K562 (cell line): ENCODE results near the gene IARS1. TPM values are rescaled to one million over a fixed set of nuclear protein-coding genes. Genes with fewer than 3 reads are reported as not detected.

Experiments used
- BCOR ChIP-seq: fragments of 450-650 bp; IDR thresholded peaks from 2 replicates; pipeline ENCODE4 v1.6.1; 2016
- BMI1 ChIP-seq: fragments of 150-350 bp; IDR thresholded peaks from 2 replicates; pipeline ENCODE4 v1.6.1; 2014; ENCODE audit warnings: low read length
- DNMT1 ChIP-seq: fragments of 450-650 bp; IDR thresholded peaks from 2 replicates; pipeline ENCODE4 v1.6.1; 2016; ENCODE audit warnings: antibody characterized with exemption, mild to moderate bottlenecking
- ESRRB ChIP-seq: fragments of 250-450 bp; sonication (Bioruptor Pico); IDR thresholded peaks from 2 replicates; pipeline ENCODE4 v1.5.0; 2020; ENCODE audit warnings: mild to moderate bottlenecking, moderate library complexity, borderline replicate concordance
- GATA2 ChIP-seq: sonication (generic); formaldehyde crosslinking; IDR thresholded peaks from 2 replicates; pipeline ENCODE4 v1.4.0; 2020; ENCODE audit warnings: mild to moderate bottlenecking, missing genetic modification reagents
- HDGF ChIP-seq: fragments of 450-650 bp; IDR thresholded peaks from 2 replicates; pipeline ENCODE4 v1.6.1; 2016
- HEY1 ChIP-seq: fragments of 250-450 bp; sonication (Bioruptor Pico); IDR thresholded peaks from 2 replicates; pipeline ENCODE4 v1.5.0; 2020; ENCODE audit warnings: mild to moderate bottlenecking, moderate library complexity, borderline replicate concordance
- MEF2D ChIP-seq: conservative IDR thresholded peaks from 2 replicates; pipeline ENCODE4 v1.6.1; 2016; ENCODE audit warnings: low read depth, missing genetic modification characterization, missing compliant biosample characterization
- MXI1 ChIP-seq: IDR thresholded peaks from 2 replicates; pipeline ENCODE4 v1.6.1; 2011; ENCODE audit warnings: low read depth, mild to moderate bottlenecking, improper control_type of control experiment, low read length
- PBX2 ChIP-seq, 2 experiments: IDR thresholded peaks in 1 of 2; conservative IDR thresholded peaks in 1 of 2; 2 replicates each; pipeline ENCODE4 v1.6.1; 2016; ENCODE audit warnings: low read depth in 2 of 2, mild to moderate bottlenecking in 1 of 2, missing compliant biosample characterization in 1 of 2, missing genetic modification characterization in 1 of 2, moderate library complexity in 1 of 2
- POLR3G ChIP-seq: IDR thresholded peaks from 2 replicates; pipeline ENCODE4 v1.6.1; 2011; ENCODE audit not compliant: insufficient read length, insufficient replicate concordance; ENCODE audit errors: extremely low read depth
- POU5F1 ChIP-seq: fragments of 150-350 bp; IDR thresholded peaks from 2 replicates; pipeline ENCODE4 v1.6.1; 2014; ENCODE audit warnings: borderline replicate concordance, low read length, low read depth, mild to moderate bottlenecking; ENCODE audit not compliant: partially characterized antibody
- PYGO2 ChIP-seq: fragments of 450-650 bp; IDR thresholded peaks from 2 replicates; pipeline ENCODE4 v1.6.1; 2016; ENCODE audit warnings: mild to moderate bottlenecking, missing genetic modification characterization, moderate library complexity, missing compliant biosample characterization
- RAD51 ChIP-seq: fragments of 450-650 bp; IDR thresholded peaks from 2 replicates; pipeline ENCODE4 v1.7.1; 2016; ENCODE audit warnings: low read depth, mild to moderate bottlenecking, borderline replicate concordance
- RBM39 ChIP-seq: fragments of 200-400 bp; formaldehyde crosslinking; optimal IDR thresholded peaks from 2 replicates; pipeline ENCODE3; 2018; ENCODE audit warnings: low read depth, low read length
- SIN3A ChIP-seq, 2 experiments: fragments of 150-350 bp in 1 of 2; IDR thresholded peaks; 2 replicates each; pipeline ENCODE4 v1.6.1; 2011 to 2016; ENCODE audit warnings: borderline replicate concordance in 2 of 2, low read depth in 2 of 2, low read length in 2 of 2, mild to moderate bottlenecking in 2 of 2, moderate library complexity in 2 of 2; ENCODE audit not compliant: control insufficient read depth in 1 of 2
- STAG1 ChIP-seq: sonication (generic); formaldehyde crosslinking; IDR thresholded peaks from 2 replicates; pipeline ENCODE4 v1.5.0; 2020; ENCODE audit warnings: missing genetic modification reagents, borderline replicate concordance
- TAF15 ChIP-seq: fragments of 200-400 bp; formaldehyde crosslinking; IDR thresholded peaks from 2 replicates; pipeline ENCODE4 v1.6.1; 2017; ENCODE audit warnings: mild to moderate bottlenecking, low read depth, low read length, moderate library complexity
- TARDBP ChIP-seq: fragments of 450-650 bp; IDR thresholded peaks from 2 replicates; pipeline ENCODE4 v1.6.1; 2016
- TCFL5 ChIP-seq: fragments of 250-450 bp; sonication (Bioruptor Pico); conservative IDR thresholded peaks from 2 replicates; pipeline ENCODE4 v1.6.1; 2021; ENCODE audit warnings: mild to moderate bottlenecking, moderate library complexity, matching md5 sums
- TEAD2 ChIP-seq: fragments of 450-650 bp; IDR thresholded peaks from 2 replicates; pipeline ENCODE4 v1.6.1; 2016; ENCODE audit warnings: missing genetic modification characterization, control low read depth, missing compliant biosample characterization
- U2AF1 ChIP-seq: fragments of 200-400 bp; formaldehyde crosslinking; optimal IDR thresholded peaks from 2 replicates; pipeline ENCODE3; 2017; ENCODE audit warnings: mild to moderate bottlenecking, low read depth, low read length, moderate library complexity
- U2AF2 ChIP-seq: fragments of 200-400 bp; formaldehyde crosslinking; optimal IDR thresholded peaks from 2 replicates; pipeline ENCODE3; 2017; ENCODE audit warnings: low read depth, mild to moderate bottlenecking, low read length
- ZBTB2 ChIP-seq: fragments of 450-650 bp; IDR thresholded peaks from 2 replicates; pipeline ENCODE4 v1.6.1; 2016; ENCODE audit warnings: antibody characterized with exemption
- ZFP1 ChIP-seq: fragments of 450-650 bp; formaldehyde crosslinking; IDR thresholded peaks from 2 replicates; pipeline ENCODE4 v1.4.0; 2020; ENCODE audit warnings: mild to moderate bottlenecking, mixed read lengths
- ZKSCAN8 ChIP-seq: fragments of 200-800 bp; sonication (Bioruptor generic); IDR thresholded peaks from 2 replicates; pipeline ENCODE4 v1.6.1; 2016; ENCODE audit warnings: missing genetic modification characterization, missing compliant biosample characterization
- ZNF121 ChIP-seq: sonication (generic); formaldehyde crosslinking; conservative IDR thresholded peaks from 2 replicates; pipeline ENCODE4 v1.8.0; 2022; ENCODE audit warnings: missing genetic modification reagents
- polyA plus RNA-seq, 8 experiments: library from polyadenylated mRNA; depleted of rRNA in 4 of 8; stranded (reverse) in 5 of 8; unstranded in 3 of 8; fragments of >200 nt; fragmentation: Nextera tagmentation in 2 of 8; fragmentation: Illumina TruSeq in 1 of 8; extraction: Ambion mirVana in 2 of 8; extraction: Trizol in 1 of 8; gene quantifications; 2 replicates each; pipeline versions ENCODE4 v1.2.1 to v1.2.3, GENCODE V29; 2011 to 2014; ENCODE audit warnings: inconsistent platforms in 1 of 8, missing spikeins in 1 of 8
- total RNA-seq, 7 experiments: library from RNA; depleted of rRNA in 6 of 7; stranded (reverse); fragments of >200 nt in 6 of 7; fragmentation: Illumina TruSeq in 2 of 7; extraction: Trizol in 2 of 7; gene quantifications; 2 replicates each; pipeline versions ENCODE4 v1.2.1 to v1.2.3, GENCODE V29; 2011 to 2021; ENCODE audit warnings: low replicate concordance in 1 of 7

IARS1 gene
- total and polyA plus RNA-seq, 9 of the 15 experiments (the other 6 are each of a cell fraction or from before 2014, with no cell fraction given), result 119 to 371 (median 234) TPM

- TF ChIP-seq ZBTB2, result no peak
- no peak for TF ChIP-seq PYGO2 (tag)
- no peak for TF ChIP-seq BMI1
- TF ChIP-seq U2AF1, result no peak
- TF ChIP-seq MEF2D (tag), result no peak
- TF ChIP-seq TAF15, result no peak
- TF ChIP-seq DNMT1, result no peak
- no peak for TF ChIP-seq ZNF121
- no peak for TF ChIP-seq HEY1
- TF ChIP-seq STAG1 (CRISPR knock-in tag), result no peak
- TF ChIP-seq BCOR, result no peak
- no peak for TF ChIP-seq GATA2 (CRISPR knock-in tag)
- no peak for TF ChIP-seq U2AF2
- TF ChIP-seq ZKSCAN8 (CRISPR knock-in tag), result no peak
- no peak for TF ChIP-seq POU5F1
- TF ChIP-seq TCFL5, result no peak
- TF ChIP-seq TARDBP, result no peak; the same call in 1 of the 2 replicates
- TF ChIP-seq RBM39, result no peak
- TF ChIP-seq SIN3A (IDR thresholded peaks at IDR 0.05; ENCODE audit: borderline replicate concordance in 2 of 2, control insufficient read depth in 1 of 2, low read depth in 2 of 2, low read length in 2 of 2), result peak; percentile 89 to 92
- no peak for TF ChIP-seq HDGF
- no peak for TF ChIP-seq ZFP1 (CRISPR knock-in tag)
- TF ChIP-seq PBX2 (CRISPR knock-in tag; IDR thresholded peaks at IDR 0.05; ENCODE audit: low read depth), result no peak
- TF ChIP-seq PBX2 (tag; conservative IDR thresholded peaks at IDR 0.05; ENCODE audit: low read depth), result no peak
- TF ChIP-seq MXI1, result peak; percentile 97
- no peak for TF ChIP-seq ESRRB
- peak; percentile 35; the same call in 1 of the 2 replicates for TF ChIP-seq RAD51
- TF ChIP-seq POLR3G, result no peak
- TF ChIP-seq TEAD2 (tag), result no peak
Observed at GRCh38 chr9:92293452-92294296, at the start of gene IARS1 (continued).
